Neural progenitor cell (in vitro differentiated cells): ENCODE results near the gene NDUFS6. TPM values are rescaled to one million over a fixed set of nuclear protein-coding genes. Genes with fewer than 3 reads are reported as not detected.

Source experiments
- DNase-seq: peaks from one replicate; pipeline ENCODE4 v3.0.0-alpha.2; 2016; ENCODE audit warnings: low spot score
- H2AFZ ChIP-seq: fragments of 200-600 bp; sonication (generic); replicated peaks from 2 replicates; pipeline ENCODE4 v1.6.1; 2016; ENCODE audit warnings: antibody characterized with exemption
- H3F3A ChIP-seq: fragments of 200-600 bp; sonication (generic); 2 replicates; pipeline ENCODE4 v1.6.1; 2016; ENCODE audit warnings: antibody characterized with exemption, low read depth
- H3K27ac ChIP-seq: fragments of 200-600 bp; sonication (generic); 2 replicates; pipeline ENCODE4 v1.5.1; 2016; ENCODE audit warnings: mild to moderate bottlenecking
- H3K27me3 ChIP-seq: fragments of 200-600 bp; sonication (generic); 2 replicates; pipeline ENCODE4 v1.6.1; 2016; ENCODE audit warnings: mild to moderate bottlenecking, moderate library complexity
- H3K36me3 ChIP-seq: fragments of 200-600 bp; sonication (generic); 2 replicates; pipeline ENCODE4 v1.5.1; 2016
- H3K4me1 ChIP-seq: fragments of 200-600 bp; sonication (generic); 2 replicates; pipeline ENCODE4 v1.6.1; 2016; ENCODE audit warnings: mixed run types
- H3K4me2 ChIP-seq: fragments of 200-600 bp; sonication (generic); 2 replicates; pipeline ENCODE4 v1.6.1; 2016
- H3K4me3 ChIP-seq: fragments of 200-600 bp; sonication (generic); 2 replicates; pipeline ENCODE4 v1.5.1; 2016
- H3K79me2 ChIP-seq: fragments of 200-600 bp; sonication (generic); 2 replicates; pipeline ENCODE4 v1.6.1; 2016; ENCODE audit warnings: low read depth
- H3K9ac ChIP-seq: fragments of 200-600 bp; sonication (generic); 2 replicates; pipeline ENCODE4 v1.6.1; 2016
- H3K9me3 ChIP-seq: fragments of 200-600 bp; sonication (generic); 2 replicates; pipeline ENCODE4 v1.5.1; 2016; ENCODE audit warnings: low read depth
- H4K20me1 ChIP-seq: fragments of 200-600 bp; sonication (generic); 2 replicates; pipeline ENCODE4 v1.6.1; 2016; ENCODE audit warnings: low read depth
- H3K27ac Mint-ChIP-seq: 3 replicates; pipeline ENCODE4 v1.8.0; 2021; ENCODE audit warnings: mixed read lengths
- H3K27me3 Mint-ChIP-seq: 2 replicates; pipeline ENCODE4 v1.8.0; 2022; ENCODE audit warnings: low read depth, mild to moderate bottlenecking, inconsistent platforms, moderate library complexity, mixed read lengths; ENCODE audit not compliant: insufficient read depth
- H3K36me3 Mint-ChIP-seq: 3 replicates; pipeline ENCODE4 v1.8.0; 2021; ENCODE audit warnings: mixed read lengths
- H3K4me1 Mint-ChIP-seq: 3 replicates; pipeline ENCODE4 v1.8.0; 2021; ENCODE audit warnings: mixed read lengths
- H3K4me3 Mint-ChIP-seq: 3 replicates; pipeline ENCODE4 v1.8.0; 2021; ENCODE audit warnings: mild to moderate bottlenecking, moderate library complexity, mixed read lengths
- H3K9me3 Mint-ChIP-seq: 3 replicates; pipeline ENCODE4 v1.8.0; 2020; ENCODE audit warnings: mixed read lengths
- CTCF ChIP-seq: fragments of 200-600 bp; sonication (generic); IDR thresholded peaks from 2 replicates; pipeline ENCODE4 v1.5.1; 2017; ENCODE audit warnings: antibody characterized with exemption, mild to moderate bottlenecking
- EZH2 ChIP-seq: fragments of 200-600 bp; sonication (generic); IDR thresholded peaks from 2 replicates; pipeline ENCODE4 v1.6.1; 2017; ENCODE audit warnings: antibody characterized with exemption, mild to moderate bottlenecking, moderate library complexity
- EZH2phosphoT487 ChIP-seq: fragments of 200-600 bp; sonication (generic); IDR thresholded peaks from 2 replicates; pipeline ENCODE4 v1.6.1; 2017; ENCODE audit warnings: antibody characterized with exemption
- total RNA-seq: library from RNA; depleted of rRNA; stranded (reverse); fragments of >200 nt; gene quantifications from 2 replicates; pipeline ENCODE4 v1.2.3, GENCODE V29; 2015; ENCODE audit warnings: low replicate concordance

NDUFS6 gene
- total RNA-seq, 1 donor from 2014 or later: 54.2 TPM

- no peak overlapping the region for H3K27ac ChIP-seq
- Mint-ChIP-seq H3K36me3 (peaks cover 13% of the 10 kb centered on the region), H3K27me3 (peaks cover 6% of the 10 kb centered on the region), H3K4me1 (peaks cover 9% of the 10 kb centered on the region), H3K27ac (no peak overlapping the region), H3K4me3 (no peak overlapping the region), H3K9me3 (no peaks in the 10 kb centered on the region)
- no peaks in the 10 kb centered on the region for H3K27me3 ChIP-seq
- H3K9me3 ChIP-seq: no peaks in the 10 kb centered on the region
- H3F3A ChIP-seq: peaks cover 11% of the 10 kb centered on the region
- peaks cover 5% of the 10 kb centered on the region for H3K4me1 ChIP-seq
- no peak overlapping the region for H2AFZ ChIP-seq
- H3K36me3 ChIP-seq: no peaks in the 10 kb centered on the region
- DNase-seq: no peak
- no peak overlapping the region for H3K4me3 ChIP-seq
- no peak overlapping the region for H3K9ac ChIP-seq
- TF ChIP-seq EZH2: no peak
- TF ChIP-seq EZH2phosphoT487: no peak
- no peak for TF ChIP-seq CTCF
- peaks cover 7% of the 10 kb centered on the region for H4K20me1 ChIP-seq
- no peak overlapping the region for H3K4me2 ChIP-seq
- H3K79me2 ChIP-seq: peaks cover 22% of the 10 kb centered on the region
Observed at GRCh38 chr5:1795931-1796330, 5.3 kb upstream of the NDUFS6 start.

- TF ChIP-seq EZH2phosphoT487 (no peak), EZH2 (no peak), CTCF (no peak)
- no peak overlapping the region for H3K27ac Mint-ChIP-seq
- H3K9ac ChIP-seq: no peak overlapping the region
- no peak overlapping the region for H3K4me3 Mint-ChIP-seq
- H3K27ac ChIP-seq: no peak overlapping the region
- H2AFZ ChIP-seq: no peak overlapping the region
- no peak overlapping the region for H3K4me3 ChIP-seq
- no peaks in the 10 kb centered on the region for H3K36me3 ChIP-seq
- no peak for DNase-seq
- peaks cover 12% of the 10 kb centered on the region for H3F3A ChIP-seq
- H3K79me2 ChIP-seq: peaks cover 25% of the 10 kb centered on the region
- no peak overlapping the region for H3K4me2 ChIP-seq
- peaks cover 7% of the 10 kb centered on the region for H4K20me1 ChIP-seq
- H3K27me3 Mint-ChIP-seq: peaks cover 6% of the 10 kb centered on the region
- no peaks in the 10 kb centered on the region for H3K9me3 Mint-ChIP-seq
- H3K27me3 ChIP-seq: no peaks in the 10 kb centered on the region
- H3K4me1 ChIP-seq: peaks cover 5% of the 10 kb centered on the region
- no peaks in the 10 kb centered on the region for H3K9me3 ChIP-seq
- peaks cover 10% of the 10 kb centered on the region for H3K4me1 Mint-ChIP-seq
- peaks cover 13% of the 10 kb centered on the region for H3K36me3 Mint-ChIP-seq
Observed at GRCh38 chr5:1796371-1797102, 4.7 kb upstream of the NDUFS6 start.

- Histone ChIP-seq H3K4me1 (peaks cover 7% of the 10 kb centered on the region), H2AFZ (no peak overlapping the region), H3K4me2 (no peak overlapping the region), H3K9ac (no peak overlapping the region), H3K9me3 (no peaks in the 10 kb centered on the region), H3K79me2 (peaks cover 32% of the 10 kb centered on the region), H3K36me3 (no peaks in the 10 kb centered on the region), H3K4me3 (no peak overlapping the region), H4K20me1 (peaks cover 7% of the 10 kb centered on the region), H3F3A (peaks cover 12% of the 10 kb centered on the region), H3K27me3 (no peaks in the 10 kb centered on the region), H3K27ac (no peak overlapping the region)
- Mint-ChIP-seq H3K9me3 (no peaks in the 10 kb centered on the region), H3K4me3 (peak overlapping the region; percentile 97), H3K4me1 (peaks cover 14% of the 10 kb centered on the region), H3K27me3 (peaks cover 6% of the 10 kb centered on the region), H3K36me3 (peaks cover 13% of the 10 kb centered on the region), H3K27ac (no peak overlapping the region)
- no peak for TF ChIP-seq CTCF
- no peak for TF ChIP-seq EZH2
- TF ChIP-seq EZH2phosphoT487: no peak
- no peak for DNase-seq
Observed at GRCh38 chr5:1797103-1797800, 4.0 kb upstream of the NDUFS6 start.
